Neural crest cell (in vitro differentiated cells): ENCODE results near the gene IFNAR2. TPM values are rescaled to one million over a fixed set of nuclear protein-coding genes. Genes with fewer than 3 reads are reported as not detected.

Experiments used
- DNase-seq: peaks from one replicate; pipeline ENCODE4 v3.0.0; 2021; ENCODE audit warnings: low read depth, mixed read lengths, low spot score
- H3K27ac Mint-ChIP-seq: one replicate; pipeline ENCODE4 v1.8.0; 2021; ENCODE audit warnings: mild to moderate bottlenecking, mixed read lengths; ENCODE audit not compliant: unreplicated experiment
- H3K27me3 Mint-ChIP-seq: 2 replicates; pipeline ENCODE4 v1.8.0; 2021; ENCODE audit warnings: low read depth, mild to moderate bottlenecking, mixed read lengths
- H3K36me3 Mint-ChIP-seq: 2 replicates; pipeline ENCODE4 v1.8.0; 2021; ENCODE audit warnings: low read depth, mild to moderate bottlenecking, mixed read lengths
- H3K4me1 Mint-ChIP-seq: 2 replicates; pipeline ENCODE4 v1.8.0; 2021; ENCODE audit warnings: mixed read lengths
- H3K4me3 Mint-ChIP-seq: one replicate; pipeline ENCODE4 v1.8.0; 2021; ENCODE audit warnings: mild to moderate bottlenecking, mixed read lengths
- H3K9me3 Mint-ChIP-seq: 2 replicates; pipeline ENCODE4 v1.8.0; 2021; ENCODE audit warnings: mixed read lengths
- CTCF ChIP-seq: fragments of 200-600 bp; sonication (generic); conservative IDR thresholded peaks from 2 replicates; pipeline ENCODE4 v1.5.0; 2021; ENCODE audit warnings: antibody characterized with exemption, mild to moderate bottlenecking
- total RNA-seq: library from RNA; stranded (reverse); gene quantifications from 2 replicates; pipeline ENCODE4 v1.2.1, GENCODE V29; 2021

Gene IFNAR2
- total RNA-seq, 1 donor from 2014 or later: 10.8 TPM

- Mint-ChIP-seq H3K36me3 (peaks cover 10% of the 10 kb centered on the region), H3K9me3 (peaks cover 8% of the 10 kb centered on the region), H3K4me3 (no peak overlapping the region), H3K4me1 (peaks cover 6% of the 10 kb centered on the region), H3K27ac (no peak overlapping the region), H3K27me3 (peaks cover 2% of the 10 kb centered on the region)
- no peak for DNase-seq
- TF ChIP-seq CTCF: no peak
These were observed 22.1 kb upstream of the IFNAR2 start for GRCh38 chr21:33207449-33208149.

GRCh38 chr21:33208534-33208933 is 21.2 kb upstream of the IFNAR2 start:
- H3K36me3 Mint-ChIP-seq: peaks cover 10% of the 10 kb centered on the region
- H3K27me3 Mint-ChIP-seq: peaks cover 2% of the 10 kb centered on the region
- no peak overlapping the region for H3K27ac Mint-ChIP-seq
- DNase-seq: no peak
- TF ChIP-seq CTCF: no peak
- H3K4me1 Mint-ChIP-seq: peaks cover 6% of the 10 kb centered on the region
- peaks cover 8% of the 10 kb centered on the region for H3K9me3 Mint-ChIP-seq
- H3K4me3 Mint-ChIP-seq: no peak overlapping the region

GRCh38 chr21:33211305-33211704 is 18.4 kb upstream of the IFNAR2 start:
- no peak for DNase-seq
- Mint-ChIP-seq H3K9me3 (peaks cover 8% of the 10 kb centered on the region), H3K36me3 (peaks cover 10% of the 10 kb centered on the region), H3K27ac (no peak overlapping the region), H3K4me3 (no peak overlapping the region), H3K27me3 (peaks cover 3% of the 10 kb centered on the region), H3K4me1 (peaks cover 8% of the 10 kb centered on the region)
- TF ChIP-seq CTCF: no peak

- peaks cover 5% of the 10 kb centered on the region for H3K27me3 Mint-ChIP-seq
- no peak overlapping the region for H3K27ac Mint-ChIP-seq
- peaks cover 10% of the 10 kb centered on the region for H3K36me3 Mint-ChIP-seq
- no peak for TF ChIP-seq CTCF
- H3K4me1 Mint-ChIP-seq: peaks cover 12% of the 10 kb centered on the region
- no peak overlapping the region for H3K4me3 Mint-ChIP-seq
- H3K9me3 Mint-ChIP-seq: peaks cover 8% of the 10 kb centered on the region
- DNase-seq: no peak
These were observed 18.0 kb upstream of the IFNAR2 start for GRCh38 chr21:33211732-33212131.

- H3K36me3 Mint-ChIP-seq: peaks cover 10% of the 10 kb centered on the region
These were observed 17.4 kb upstream of the IFNAR2 start for GRCh38 chr21:33212159-33212851.

More at GRCh38 chr21:33212159-33212851, 17.4 kb upstream of the IFNAR2 start:
- Mint-ChIP-seq H3K4me1 (peaks cover 14% of the 10 kb centered on the region), H3K27me3 (peaks cover 5% of the 10 kb centered on the region), H3K4me3 (no peak overlapping the region), H3K9me3 (peaks cover 8% of the 10 kb centered on the region), H3K27ac (peak overlapping the region; percentile 9)
- no peak for TF ChIP-seq CTCF
- DNase-seq: no peak
